Prostate gland (tissue), 2 donors: ENCODE results near the gene TMA7B. TPM values are rescaled to one million over a fixed set of nuclear protein-coding genes. Genes with fewer than 3 reads are reported as not detected.

Source experiments
- DNase-seq: peaks from one replicate; pipeline ENCODE4 v3.0.0-alpha.2; 2019; ENCODE audit warnings: low spot score
- H3K27ac ChIP-seq, 2 donors: fragments of 200-600 bp; sonication (generic); 2 replicates each; pipeline ENCODE4 v1.5.1; 2017 to 2019
- H3K27me3 ChIP-seq: fragments of 200-600 bp; sonication (generic); replicated peaks from 2 replicates; pipeline ENCODE4 v1.5.1; 2019; ENCODE audit not compliant: insufficient read depth
- H3K36me3 ChIP-seq, 2 donors: fragments of 200-600 bp; sonication (generic); 1 replicate in 1 of 2; 2 replicates in 1 of 2; pipeline versions ENCODE4 v1.5.1 to v1.8.1; 2017 to 2019
- H3K4me1 ChIP-seq: fragments of 200-600 bp; sonication (generic); replicated peaks from 2 replicates; pipeline ENCODE4 v1.5.1; 2019
- H3K4me3 ChIP-seq, 2 donors: fragments of 200-600 bp; sonication (generic); 2 replicates each; pipeline ENCODE4 v1.5.1; 2017 to 2019
- H3K9me3 ChIP-seq: fragments of 200-600 bp; sonication (generic); 2 replicates; pipeline ENCODE4 v1.5.1; 2017
- CTCF ChIP-seq, 4 experiments: fragments of 200-600 bp in 2 of 4; fragments of 450-650 bp in 2 of 4; sonication (generic) in 2 of 4; IDR thresholded peaks; 1 replicate in 3 of 4; 2 replicates in 1 of 4; pipeline ENCODE4 v1.5.1; 2016 to 2019; ENCODE audit warnings: antibody characterized with exemption in 4 of 4, mild to moderate bottlenecking in 2 of 4, moderate library complexity in 2 of 4
- POLR2A ChIP-seq: fragments of 450-650 bp; IDR thresholded peaks from one replicate; pipeline ENCODE4 v1.6.1; 2016; ENCODE audit warnings: antibody characterized with exemption, mild to moderate bottlenecking
- POLR2AphosphoS5 ChIP-seq: sonication (generic); formaldehyde crosslinking; IDR thresholded peaks from one replicate; pipeline ENCODE4 v1.6.1; 2017; ENCODE audit warnings: antibody characterized with exemption
- WGBS: methylation state at CpG from one replicate; pipeline ENCODE4 v1.1.5; 2018; 5-methylcytosine and 5-hydroxymethylcytosine counted together
- intact Hi-C: fragments of 100-400 bp; cut with DNase I; formaldehyde crosslinking; loops from one replicate; pipeline ENCODE4 v1.14.2; 2022
- total RNA-seq, 2 donors: library from RNA; depleted of rRNA; stranded (reverse); fragments of >200 nt; gene quantifications; one replicate each; pipeline ENCODE4 v1.1.0, GENCODE V29; 2016

Gene TMA7B
- total RNA-seq, 2 donors from 2014 or later = not detected

GRCh38 chr22:39926753-39927152 lies 33.4 kb upstream of the TMA7B start:
- no peaks in the 10 kb centered on the region for H3K9me3 ChIP-seq
- no peak overlapping the region for H3K4me3 ChIP-seq
- intact Hi-C loops = no loop called here
- WGBS = 54% methylated on average over 5 of the region's 5 CpGs
- DNase-seq = no peak
- no peaks in the 10 kb centered on the region for H3K36me3 ChIP-seq
- no peaks in the 10 kb centered on the region for H3K4me1 ChIP-seq
- H3K27ac ChIP-seq = no peak overlapping the region
- TF ChIP-seq POLR2A = no peak
- TF ChIP-seq POLR2AphosphoS5 = no peak
- no peak for TF ChIP-seq CTCF (IDR thresholded peaks at IDR 0.05)
- H3K27me3 ChIP-seq = no peaks in the 10 kb centered on the region

GRCh38 chr22:39927544-39927943 lies 32.7 kb upstream of the TMA7B start:
- Histone ChIP-seq H3K27ac (no peak overlapping the region), H3K27me3 (no peaks in the 10 kb centered on the region), H3K9me3 (no peaks in the 10 kb centered on the region), H3K36me3 (no peaks in the 10 kb centered on the region), H3K4me1 (no peaks in the 10 kb centered on the region), H3K4me3 (no peak overlapping the region)
- intact Hi-C loops = no loop called here
- 72% methylated on average over 7 of the region's 7 CpGs for WGBS
- TF ChIP-seq CTCF (IDR thresholded peaks at IDR 0.05) (no peak), POLR2AphosphoS5 (no peak), POLR2A (no peak)
- DNase-seq = no peak

- H3K4me1 ChIP-seq = no peaks in the 10 kb centered on the region
- no peak for DNase-seq
- H3K27me3 ChIP-seq = no peaks in the 10 kb centered on the region
- intact Hi-C loops = no loop called here
- WGBS = 30% methylated on average over 4 of the region's 4 CpGs
- no peak overlapping the region for H3K4me3 ChIP-seq
- no peak overlapping the region for H3K27ac ChIP-seq
- no peaks in the 10 kb centered on the region for H3K36me3 ChIP-seq
- no peak for TF ChIP-seq POLR2AphosphoS5
- H3K9me3 ChIP-seq = no peaks in the 10 kb centered on the region
These were observed 31.4 kb upstream of the TMA7B start for GRCh38 chr22:39928536-39929520.

- intact Hi-C loops = no loop called here
- TF ChIP-seq POLR2AphosphoS5 = no peak
- TF ChIP-seq POLR2A = no peak
- TF ChIP-seq CTCF (IDR thresholded peaks at IDR 0.05) = no peak
- no peaks in the 10 kb centered on the region for H3K9me3 ChIP-seq
- no peaks in the 10 kb centered on the region for H3K36me3 ChIP-seq
- no peaks in the 10 kb centered on the region for H3K4me1 ChIP-seq
- 72% methylated on average over 2 of the region's 2 CpGs for WGBS
- no peak overlapping the region for H3K27ac ChIP-seq
- H3K27me3 ChIP-seq = no peaks in the 10 kb centered on the region
- no peak overlapping the region for H3K4me3 ChIP-seq
- no peak for DNase-seq
These were observed 28.9 kb upstream of the TMA7B start for GRCh38 chr22:39931251-39931650.

- no peaks in the 10 kb centered on the region for H3K27me3 ChIP-seq
- intact Hi-C loops = no loop called here
- DNase-seq = no peak
- H3K36me3 ChIP-seq = no peaks in the 10 kb centered on the region
- no peak for TF ChIP-seq POLR2AphosphoS5
- no peak for TF ChIP-seq POLR2A
- TF ChIP-seq CTCF (IDR thresholded peaks at IDR 0.05) = no peak
- no peak overlapping the region for H3K27ac ChIP-seq
- no peak overlapping the region for H3K4me3 ChIP-seq
- 75% methylated on average over 2 of the region's 2 CpGs for WGBS
- H3K9me3 ChIP-seq = no peaks in the 10 kb centered on the region
- H3K4me1 ChIP-seq = no peaks in the 10 kb centered on the region
These were observed 28.0 kb upstream of the TMA7B start for GRCh38 chr22:39932166-39932565.
